Adrenal gland (tissue), 12 donors: ENCODE results near the gene ILK. TPM values are rescaled to one million over a fixed set of nuclear protein-coding genes. Genes with fewer than 3 reads are reported as not detected.
A peak's percentile ranks its signal among the peaks of the same experiment; 100 is the strongest.

Experiments
- DNase-seq, 7 donors: peaks; one replicate each; pipeline ENCODE4 v3.0.0-alpha.2; 2019 to 2020
- H3K27ac ChIP-seq, 5 donors: fragments of 200-600 bp; sonication (generic) in 4 of 5; 1 replicate in 3 of 5; 2 replicates in 2 of 5; pipeline versions ENCODE4 v1.5.1 to v1.8.0; 2016 to 2020; ENCODE audit warnings: mild to moderate bottlenecking in 1 of 5
- H3K27me3 ChIP-seq: fragments of 200-600 bp; 2 replicates; pipeline ENCODE4 v1.8.0; 2021
- H3K36me3 ChIP-seq, 2 donors: fragments of 200-600 bp; replicated peaks in 1 of 2; 1 replicate in 1 of 2; 2 replicates in 1 of 2; pipeline versions ENCODE4 v1.5.1 to v1.8.0; 2018 to 2022
- H3K4me1 ChIP-seq, 2 donors: fragments of 200-600 bp; replicated peaks in 1 of 2; 1 replicate in 1 of 2; 2 replicates in 1 of 2; pipeline versions ENCODE4 v1.5.1 to v1.8.0; 2018 to 2021
- H3K4me3 ChIP-seq, 4 donors: fragments of 200-600 bp; sonication (generic) in 3 of 4; one replicate each; pipeline ENCODE4 v1.5.1; 2016 to 2018
- H3K9me3 ChIP-seq, 3 donors: fragments of 200-600 bp; sonication (generic) in 1 of 3; replicated peaks in 1 of 3; 1 replicate in 2 of 3; 2 replicates in 1 of 3; pipeline versions ENCODE4 v1.5.1 to v1.8.0; 2016 to 2021
- POLR2A ChIP-seq, 2 donors: fragments of 450-650 bp; IDR thresholded peaks; one replicate each; pipeline ENCODE4 v1.6.1; 2017; ENCODE audit warnings: antibody characterized with exemption in 2 of 2, mild to moderate bottlenecking in 2 of 2, moderate library complexity in 1 of 2
- WGBS, 4 donors: extraction: QIAGEN DNeasy Blood & Tissue Kit in 2 of 4; methylation state at CpG; one replicate each; pipeline versions ENCODE4 v1.1.5 to v1.1.7; 2013 to 2017; 5-methylcytosine and 5-hydroxymethylcytosine counted together
- intact Hi-C, 2 donors: fragments of 100-400 bp; cut with DNase I; formaldehyde crosslinking; loops; one replicate each; pipeline versions ENCODE4 v1.14.1 to v1.15.0; 2022 to 2023
- polyA plus RNA-seq, 3 donors: library from polyadenylated mRNA; stranded (reverse); fragments of 200-250 nt in 2 of 3; fragments of 350-450 nt in 1 of 3; fragmentation: Illumina TruSeq in 1 of 3; extraction: RNeasy Lipid Tissue Mini Kit (QIAGEN cat#74804) in 1 of 3; gene quantifications; one replicate each; pipeline ENCODE4 v1.2.3, GENCODE V29; 2013 to 2014
- total RNA-seq, 9 donors: library from RNA; depleted of rRNA in 4 of 9; stranded (reverse); fragments of >200 nt in 4 of 9; fragments of 120-200 nt in 1 of 9; fragmentation: NEBNext Ultra II Directional in 1 of 9; extraction: Animal tissue kit (Norgen Biotek cat#: 25700) in 1 of 9; gene quantifications; one replicate each; pipeline versions ENCODE4 v1.1.0 to v1.2.4, GENCODE V29; 2013 to 2023
- TF ChIP-seq, protein P1 (sequence below), 6 experiments: fragments of 450-650 bp in 4 of 6; fragments of 200-600 bp in 2 of 6; sonication (generic) in 1 of 6; IDR thresholded peaks; 1 replicate in 5 of 6; 2 replicates in 1 of 6; pipeline versions ENCODE4 v1.5.1 to v1.8.0; 2016 to 2021; ENCODE audit warnings: antibody characterized with exemption in 6 of 6, mild to moderate bottlenecking in 2 of 6, moderate library complexity in 1 of 6
- donor health status: healthy with polysubstance abuse.
- donor health status: Bipolar disorder and iron deficiency.
- donor health status: DM: yes; HTN: yes; CAD: no.
- donor health status: DM: no; HTN: no; CAD: no.
- donor health status: DM: no; HTN: no; CAD: no.
- donor health status: DM: yes; HTN: yes; CAD: no.

ILK gene
- total and polyA plus RNA-seq, 12 donors = 99.1 to 191 (median 153) TPM

DNA sequence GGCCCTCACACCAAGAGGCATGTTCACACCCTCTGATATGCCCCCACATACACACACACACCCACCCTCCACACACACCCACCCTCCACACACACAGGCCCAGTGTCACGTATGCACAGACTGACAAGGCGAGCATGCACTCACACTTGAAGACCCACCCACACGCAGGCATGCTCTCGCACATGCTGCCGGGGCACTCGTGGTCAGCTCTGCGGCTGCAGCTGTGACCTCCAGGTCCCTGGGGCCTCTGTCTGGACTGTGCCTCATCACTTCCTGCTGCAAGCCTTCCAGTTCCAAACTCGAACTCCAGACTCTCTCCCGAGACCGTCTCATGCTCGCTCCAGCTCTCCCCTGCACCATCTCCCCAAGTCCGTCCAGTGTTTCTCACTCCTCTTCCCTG, 42.5 kb downstream of the ILK start:
- Histone ChIP-seq H3K27ac (peak overlapping the region in 2 of 5 donors; percentile 22 to 54), H3K36me3 (no peaks in the 10 kb centered on the region), H3K4me1 (peaks cover 0 to 18% of the 10 kb centered on the region in 2 donors), H3K9me3 (no peaks in the 10 kb centered on the region), H3K4me3 (no peak overlapping the region), H3K27me3 (peaks cover 3% of the 10 kb centered on the region)
- peak in 5 of 7 donors; percentile 34 to 65 (median 40) for DNase-seq
- 36 to 62% (median 47%) methylated on average over 5 to 12 of the region's 12 CpGs for WGBS, 4 donors
- intact Hi-C loops = no loop called here
- TF ChIP-seq, protein P1, sequence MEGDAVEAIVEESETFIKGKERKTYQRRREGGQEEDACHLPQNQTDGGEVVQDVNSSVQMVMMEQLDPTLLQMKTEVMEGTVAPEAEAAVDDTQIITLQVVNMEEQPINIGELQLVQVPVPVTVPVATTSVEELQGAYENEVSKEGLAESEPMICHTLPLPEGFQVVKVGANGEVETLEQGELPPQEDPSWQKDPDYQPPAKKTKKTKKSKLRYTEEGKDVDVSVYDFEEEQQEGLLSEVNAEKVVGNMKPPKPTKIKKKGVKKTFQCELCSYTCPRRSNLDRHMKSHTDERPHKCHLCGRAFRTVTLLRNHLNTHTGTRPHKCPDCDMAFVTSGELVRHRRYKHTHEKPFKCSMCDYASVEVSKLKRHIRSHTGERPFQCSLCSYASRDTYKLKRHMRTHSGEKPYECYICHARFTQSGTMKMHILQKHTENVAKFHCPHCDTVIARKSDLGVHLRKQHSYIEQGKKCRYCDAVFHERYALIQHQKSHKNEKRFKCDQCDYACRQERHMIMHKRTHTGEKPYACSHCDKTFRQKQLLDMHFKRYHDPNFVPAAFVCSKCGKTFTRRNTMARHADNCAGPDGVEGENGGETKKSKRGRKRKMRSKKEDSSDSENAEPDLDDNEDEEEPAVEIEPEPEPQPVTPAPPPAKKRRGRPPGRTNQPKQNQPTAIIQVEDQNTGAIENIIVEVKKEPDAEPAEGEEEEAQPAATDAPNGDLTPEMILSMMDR (IDR thresholded peaks at IDR 0.05) = no peak
- no peak for TF ChIP-seq POLR2A (IDR thresholded peaks at IDR 0.05)

DNA sequence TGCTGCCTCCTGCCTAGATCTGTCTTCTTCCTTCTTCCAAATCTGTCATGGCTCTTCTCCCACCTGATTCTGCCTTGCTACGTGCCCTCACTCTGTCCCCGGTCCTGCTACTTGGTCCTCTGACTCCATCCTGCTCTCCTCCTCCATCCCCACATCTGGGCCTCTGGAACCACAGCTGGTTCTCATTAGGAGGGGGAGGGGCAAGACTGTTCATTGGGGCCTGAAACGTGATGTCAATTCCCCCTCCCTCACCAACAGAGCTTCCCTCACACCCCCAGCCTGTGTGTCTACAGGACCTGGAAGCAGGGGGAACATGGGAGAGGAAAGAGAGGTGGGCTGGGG, 43.0 kb downstream of the ILK start:
- DNase-seq = peak in 1 of 7 donors; percentile 25
- TF ChIP-seq POLR2A (IDR thresholded peaks at IDR 0.05) = no peak
- TF ChIP-seq, protein P1 (IDR thresholded peaks at IDR 0.05) = no peak
- no peaks in the 10 kb centered on the region for H3K36me3 ChIP-seq
- 37 to 53% (median 46%) methylated on average over 3 of the region's 3 CpGs for WGBS, 4 donors
- peaks cover 0 to 18% of the 10 kb centered on the region in 2 donors for H3K4me1 ChIP-seq
- H3K27ac ChIP-seq = peak overlapping the region in 2 of 5 donors; percentile 22 to 54
- H3K4me3 ChIP-seq = no peak overlapping the region
- H3K27me3 ChIP-seq = peaks cover 3% of the 10 kb centered on the region
- no peaks in the 10 kb centered on the region for H3K9me3 ChIP-seq
- intact Hi-C loops = no loop called here

DNA sequence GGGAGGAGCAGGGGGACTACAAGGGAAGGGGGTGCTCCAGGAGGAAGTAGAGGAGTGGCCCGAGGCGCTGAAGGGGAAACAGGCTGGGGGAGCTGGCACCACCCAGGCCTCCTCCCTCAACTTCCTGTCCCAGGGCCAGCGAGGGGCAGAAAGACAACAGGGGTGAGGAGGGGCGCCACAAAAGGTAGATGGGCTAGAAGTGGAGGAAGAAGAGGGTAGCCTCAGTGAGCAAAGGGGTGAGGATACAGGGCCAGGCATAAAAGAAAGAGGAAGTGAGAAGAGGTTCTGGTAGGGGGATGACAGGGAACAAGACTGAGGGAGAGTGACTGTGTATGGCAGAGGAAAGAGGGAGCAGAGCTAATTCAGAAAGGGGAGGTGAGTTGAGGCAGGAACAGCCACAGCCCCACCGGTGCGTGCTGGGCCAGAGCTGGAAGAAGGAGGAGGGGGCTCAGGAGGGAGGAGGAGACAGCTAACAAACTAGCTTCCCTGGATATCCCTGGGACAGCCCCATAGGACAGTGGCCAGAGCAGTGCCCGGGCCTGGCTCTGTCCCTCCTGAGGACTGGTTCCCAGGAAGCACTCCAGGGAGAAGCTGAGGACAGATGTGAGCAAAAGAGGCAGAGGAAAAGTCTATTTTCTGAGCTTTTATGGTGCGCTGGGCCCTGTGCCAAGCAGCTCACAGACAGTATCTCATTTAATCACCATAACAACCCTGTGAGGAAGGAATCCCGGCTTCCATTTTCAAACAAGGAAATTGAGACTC, 43.5 kb downstream of the ILK start:
- Histone ChIP-seq H3K36me3 (no peaks in the 10 kb centered on the region), H3K4me1 (peaks cover 0 to 18% of the 10 kb centered on the region in 2 donors), H3K27me3 (peaks cover 3% of the 10 kb centered on the region), H3K9me3 (no peaks in the 10 kb centered on the region), H3K4me3 (no peak overlapping the region), H3K27ac (peak overlapping the region in 2 of 5 donors; percentile 22 to 54)
- TF ChIP-seq POLR2A (IDR thresholded peaks at IDR 0.05) = no peak
- TF ChIP-seq, protein P1 (IDR thresholded peaks at IDR 0.05) = no peak
- WGBS, 4 donors = 43 to 62% (median 57%) methylated on average over 9 of the region's 9 CpGs
- no peak for DNase-seq
- intact Hi-C loops = no loop called here

DNA sequence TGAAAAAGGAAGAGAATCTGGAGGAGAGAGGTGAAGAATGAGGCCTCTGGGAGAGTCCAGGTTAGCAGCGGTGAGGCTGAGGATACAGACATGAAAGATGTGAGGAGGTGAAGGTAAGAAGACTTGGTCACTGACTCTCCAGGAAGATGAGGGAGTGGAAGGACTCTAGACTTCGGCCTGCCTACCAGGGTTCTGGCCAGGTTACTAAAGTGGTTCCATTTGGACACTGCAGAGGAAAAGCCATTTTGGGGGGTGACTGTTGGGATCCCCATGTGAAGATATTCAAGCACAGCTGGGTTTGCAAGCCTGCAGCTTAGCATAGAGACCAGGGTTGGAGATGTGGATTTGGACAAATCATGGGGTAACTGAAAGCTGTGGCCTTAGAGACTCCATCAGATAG, 44.3 kb downstream of the ILK start:
- no peak for DNase-seq
- Histone ChIP-seq H3K27me3 (peaks cover 3% of the 10 kb centered on the region), H3K4me3 (no peak overlapping the region), H3K36me3 (no peaks in the 10 kb centered on the region), H3K4me1 (peaks cover 0 to 18% of the 10 kb centered on the region in 2 donors), H3K27ac (peak overlapping the region in 1 of 5 donors; percentile 32), H3K9me3 (no peaks in the 10 kb centered on the region)
- intact Hi-C loops = no loop called here
- 88 to 93% (median 89%) methylated on average over 2 of the region's 2 CpGs for WGBS, 4 donors
- no peak for TF ChIP-seq POLR2A (IDR thresholded peaks at IDR 0.05)
- TF ChIP-seq, protein P1 (IDR thresholded peaks at IDR 0.05) = no peak
